ENCODE data around the gene DCAF7. TPM values are rescaled to one million over a fixed set of nuclear protein-coding genes. Genes with fewer than 3 reads are reported as not detected.

Gene DCAF7
- total RNA-seq, 1 donor from 2014 or later: 9.5 TPM

Other genes with a start within 250 kb of the DCAF7 start
- gene CYB561, start 104.2 kb upstream of the DCAF7 start, total RNA-seq: 24.5 and 30.5 TPM in 2 replicates
- 0.13 TPM in 1 of 2 replicates, not detected in the other for gene ACE, start 73.4 kb upstream of the DCAF7 start, total RNA-seq
- gene KCNH6, start 27.1 kb upstream of the DCAF7 start, total RNA-seq: not detected in 2 replicates
- 11.5 and 11.6 TPM in 2 replicates for gene TACO1, start 50.4 kb downstream of the DCAF7 start, total RNA-seq
- 10.1 and 11.1 TPM in 2 replicates for gene MAP3K3, start 71.9 kb downstream of the DCAF7 start, total RNA-seq
- 0.53 and 0.90 TPM in 2 replicates for gene LIMD2, start 149.6 kb downstream of the DCAF7 start, total RNA-seq
- gene STRADA, start 191.3 kb downstream of the DCAF7 start, total RNA-seq: 10.5 and 14.1 TPM in 2 replicates
- gene CCDC47, start 223.1 kb downstream of the DCAF7 start, total RNA-seq: 112 and 118 TPM in 2 replicates
- gene DDX42, start 223.7 kb downstream of the DCAF7 start, total RNA-seq: 65.0 and 70.5 TPM in 2 replicates